NB4 (cell line): ENCODE results near the gene WDR20.

ENCODE experiments used
- CTCF ChIP-seq: IDR thresholded peaks from one replicate; pipeline ENCODE4 v1.5.1; 2012; ENCODE audit warnings: low read depth, low read length
- MAX ChIP-seq: IDR thresholded peaks from 2 replicates; pipeline ENCODE4 v1.6.1; 2011; ENCODE audit warnings: low read depth, low read length
- POLR2A ChIP-seq: IDR thresholded peaks from 2 replicates; pipeline ENCODE4 v1.6.1; 2011; ENCODE audit warnings: mild to moderate bottlenecking; ENCODE audit not compliant: insufficient read length; ENCODE audit errors: extremely low read depth

GRCh38 chr14:102111101-102111500, 28.6 kb upstream of the WDR20 start:
- no peak for TF ChIP-seq CTCF
- TF ChIP-seq MAX, result no peak
- no peak for TF ChIP-seq POLR2A
